Endothelial cell (in vitro differentiated cells): ENCODE data around the gene TNFRSF8. TPM values are rescaled to one million over a fixed set of nuclear protein-coding genes. Genes with fewer than 3 reads are reported as not detected.

ENCODE experiments used
- DNase-seq: peaks from one replicate; pipeline ENCODE4 v3.0.0; 2021; ENCODE audit warnings: low spot score
- H3K27ac Mint-ChIP-seq: one replicate; pipeline ENCODE4 v1.8.0; 2021; ENCODE audit warnings: mixed read lengths, inconsistent platforms; ENCODE audit not compliant: unreplicated experiment
- H3K27me3 Mint-ChIP-seq: one replicate; pipeline ENCODE4 v1.8.0; 2021; ENCODE audit warnings: mild to moderate bottlenecking, moderate library complexity, mixed read lengths, inconsistent platforms; ENCODE audit not compliant: unreplicated experiment
- H3K36me3 Mint-ChIP-seq: one replicate; pipeline ENCODE4 v1.8.0; 2021; ENCODE audit warnings: mild to moderate bottlenecking, low read depth, mixed read lengths, inconsistent platforms; ENCODE audit not compliant: unreplicated experiment
- H3K4me1 Mint-ChIP-seq: one replicate; pipeline ENCODE4 v1.8.0; 2021; ENCODE audit warnings: mild to moderate bottlenecking, mixed read lengths, inconsistent platforms; ENCODE audit not compliant: unreplicated experiment
- H3K4me3 Mint-ChIP-seq: one replicate; pipeline ENCODE4 v1.8.0; 2021; ENCODE audit warnings: mild to moderate bottlenecking, mixed read lengths, inconsistent platforms; ENCODE audit not compliant: unreplicated experiment
- H3K9me3 Mint-ChIP-seq: one replicate; pipeline ENCODE4 v1.8.0; 2021; ENCODE audit warnings: mixed read lengths, inconsistent platforms; ENCODE audit not compliant: unreplicated experiment
- CTCF ChIP-seq: fragments of 200-600 bp; sonication (generic); IDR thresholded peaks from one replicate; pipeline ENCODE4 v1.5.0; 2021; ENCODE audit warnings: antibody characterized with exemption; ENCODE audit not compliant: unreplicated experiment
- total RNA-seq: library from RNA; stranded (reverse); fragmentation: NEBNext Ultra II Directional; extraction: Animal tissue kit (Norgen Biotek cat#: 25700); gene quantifications from one replicate; pipeline ENCODE4 v1.2.1, GENCODE V29; 2021; ENCODE audit not compliant: unreplicated experiment

Gene TNFRSF8
- total RNA-seq, 1 donor from 2014 or later: 1.9 TPM

DNA sequence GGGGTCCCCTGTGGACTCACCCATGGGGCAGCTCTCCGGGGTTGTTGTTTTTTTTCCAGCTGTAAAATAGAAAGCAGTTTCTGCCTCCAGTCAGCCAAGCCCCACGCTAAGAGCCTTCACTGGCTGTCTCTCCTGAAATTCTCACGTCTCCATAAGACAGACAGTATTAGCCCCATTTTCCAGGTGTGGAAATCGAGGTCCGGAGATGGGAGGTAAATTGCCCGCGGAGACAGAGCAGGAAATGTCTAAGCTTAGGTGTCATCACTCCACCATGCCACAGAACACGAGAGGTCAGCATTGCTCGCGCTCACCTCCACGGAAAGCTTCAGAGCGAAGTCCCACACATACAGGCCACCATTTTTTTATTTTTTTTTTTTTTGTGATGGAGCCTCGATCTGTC is 44.6 kb downstream of the TNFRSF8 start:
- H3K27ac Mint-ChIP-seq: no peak overlapping the region
- no peak overlapping the region for H3K4me3 Mint-ChIP-seq
- no peaks in the 10 kb centered on the region for H3K4me1 Mint-ChIP-seq
- no peaks in the 10 kb centered on the region for H3K36me3 Mint-ChIP-seq
- H3K27me3 Mint-ChIP-seq: peaks cover 8% of the 10 kb centered on the region
- no peak for DNase-seq
- TF ChIP-seq CTCF: no peak
- H3K9me3 Mint-ChIP-seq: no peaks in the 10 kb centered on the region

- Mint-ChIP-seq H3K27me3 (peaks cover 8% of the 10 kb centered on the region), H3K4me3 (no peak overlapping the region), H3K4me1 (no peaks in the 10 kb centered on the region), H3K9me3 (no peaks in the 10 kb centered on the region), H3K27ac (no peak overlapping the region), H3K36me3 (no peaks in the 10 kb centered on the region)
- no peak for TF ChIP-seq CTCF
- no peak for DNase-seq
Measured at GRCh38 chr1:12109901-12110300, 46.8 kb downstream of the TNFRSF8 start.

DNA sequence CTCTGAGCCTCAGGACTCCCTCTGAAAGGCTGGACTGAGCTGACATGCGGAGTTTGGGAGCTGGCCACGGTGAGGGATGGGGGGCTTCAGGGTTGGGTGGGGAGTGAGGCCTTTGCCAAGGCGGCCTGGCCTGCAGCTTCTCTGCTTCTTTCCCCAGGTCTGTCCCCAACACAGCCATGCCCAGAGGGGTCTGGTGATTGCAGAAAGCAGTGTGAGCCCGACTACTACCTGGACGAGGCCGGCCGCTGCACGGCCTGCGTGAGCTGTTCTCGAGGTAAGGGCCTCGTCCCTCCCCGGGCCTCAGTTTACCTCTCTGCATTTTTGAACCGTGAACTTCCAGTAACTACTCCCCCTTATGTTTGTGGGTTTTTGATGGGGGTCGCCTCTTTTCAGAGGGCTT is 48.6 kb downstream of the TNFRSF8 start:
- Mint-ChIP-seq H3K9me3 (no peaks in the 10 kb centered on the region), H3K27me3 (peaks cover 5% of the 10 kb centered on the region), H3K36me3 (no peaks in the 10 kb centered on the region), H3K4me3 (no peak overlapping the region), H3K4me1 (no peaks in the 10 kb centered on the region), H3K27ac (no peak overlapping the region)
- no peak for DNase-seq
- no peak for TF ChIP-seq CTCF

DNA sequence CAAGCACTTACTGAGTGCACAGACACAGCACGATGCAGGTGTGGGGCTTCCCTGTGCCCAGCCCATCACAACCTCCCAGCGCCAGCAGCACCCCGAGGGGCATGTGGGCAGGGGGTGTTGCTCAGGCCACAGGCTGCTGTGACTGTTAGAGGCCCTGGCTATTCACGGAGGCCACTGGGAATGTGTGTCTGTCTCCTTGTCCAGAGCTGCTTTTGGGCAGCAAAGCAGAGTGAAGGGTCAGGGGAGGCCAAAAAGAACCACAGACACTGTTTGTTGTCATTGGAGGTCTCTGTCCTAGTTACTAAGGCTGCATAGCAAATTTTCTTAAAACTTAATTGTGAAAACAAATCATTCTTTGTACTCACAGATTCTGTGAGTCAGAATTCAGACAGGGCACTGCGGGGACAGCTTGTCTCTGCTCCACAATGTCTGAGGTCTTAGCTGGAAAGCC is 49.6 kb downstream of the TNFRSF8 start:
- no peak for DNase-seq

More for the DNA sequence above, 49.6 kb downstream of the TNFRSF8 start:
- H3K4me3 Mint-ChIP-seq: no peak overlapping the region
- no peak for TF ChIP-seq CTCF
- no peak overlapping the region for H3K27ac Mint-ChIP-seq
- H3K4me1 Mint-ChIP-seq: no peaks in the 10 kb centered on the region
- H3K36me3 Mint-ChIP-seq: no peaks in the 10 kb centered on the region
- no peaks in the 10 kb centered on the region for H3K9me3 Mint-ChIP-seq
- H3K27me3 Mint-ChIP-seq: peaks cover 5% of the 10 kb centered on the region
